Tibial artery (tissue), 4 donors: Measurements from ENCODE around the gene MARS1.

Experiments used
- DNase-seq, 2 donors: peaks; one replicate each; pipeline ENCODE4 v3.0.0-alpha.2; 2019
- H3K27ac ChIP-seq, 2 donors: fragments of 200-600 bp; sonication (generic) in 1 of 2; 1 replicate in 1 of 2; 2 replicates in 1 of 2; pipeline ENCODE4 v1.5.1; 2018 to 2019; ENCODE audit warnings: mild to moderate bottlenecking in 1 of 2
- H3K27me3 ChIP-seq, 2 donors: fragments of 200-600 bp; sonication (generic) in 1 of 2; one replicate each; pipeline versions ENCODE4 v1.5.1 to v1.6.0; 2016 to 2019
- H3K36me3 ChIP-seq, 3 donors: fragments of 200-600 bp; sonication (generic) in 2 of 3; one replicate each; pipeline ENCODE4 v1.5.1; 2016 to 2019; ENCODE audit warnings: mild to moderate bottlenecking in 2 of 3
- H3K4me1 ChIP-seq, 4 donors: fragments of 200-600 bp; sonication (generic) in 2 of 4; 1 replicate in 3 of 4; 2 replicates in 1 of 4; pipeline ENCODE4 v1.5.1; 2016 to 2019
- H3K4me3 ChIP-seq, 2 donors: fragments of 200-600 bp; sonication (generic) in 1 of 2; 1 replicate in 1 of 2; 2 replicates in 1 of 2; pipeline ENCODE4 v1.5.1; 2018 to 2019; ENCODE audit warnings: mild to moderate bottlenecking in 2 of 2
- H3K9me3 ChIP-seq, 3 donors: fragments of 200-600 bp; sonication (generic) in 1 of 3; one replicate each; pipeline ENCODE4 v1.5.1; 2016 to 2019
- CTCF ChIP-seq, 2 experiments: fragments of 200-600 bp in 1 of 2; fragments of 450-650 bp in 1 of 2; IDR thresholded peaks; one replicate each; pipeline ENCODE4 v1.5.1; 2017 to 2019; ENCODE audit warnings: antibody characterized with exemption in 2 of 2, mild to moderate bottlenecking in 1 of 2, moderate library complexity in 1 of 2
- intact Hi-C: fragments of 100-400 bp; cut with DNase I; formaldehyde crosslinking; loops from one replicate; pipeline ENCODE4 v1.15.0; 2023; ENCODE audit warnings: low total_unique reads

The MARS1 gene

GRCh38 chr12:57522011-57522886 lies 34.4 kb downstream of the MARS1 start, which contains the start of gene MBD6:
Gene MBD6, plus strand, starts transcription at chr12:57522824. Its CDS starts 1,480 bp downstream, at chr12:57524304.
- Histone ChIP-seq H3K4me3 (peak within 1 kb of the TSS; percentile 62 to 87), H3K27me3 (no peaks in the 10 kb centered on the region), H3K4me1 (peaks cover 4 to 71% (median 64%) of the 10 kb centered on the region in 4 donors), H3K9me3 (no peaks in the 10 kb centered on the region), H3K27ac (peak within 1 kb of the TSS; percentile 95 to 100), H3K36me3 (peaks cover 26 to 43% (median 37%) of the 10 kb centered on the region in 3 donors)
- DNase-seq = peak; percentile 90 to 97
- TF ChIP-seq CTCF (IDR thresholded peaks at IDR 0.05) = no peak
- intact Hi-C loops = loop anchor here (10.0 kb wide), 1 partner anchor 93 kb away; the partner anchor contains the start of gene ARHGEF25

- H3K9me3 ChIP-seq = no peaks in the 10 kb centered on the region
- peak; percentile 67 to 85 for DNase-seq
- H3K27ac ChIP-seq = peak overlapping the region; percentile 95 to 100
- peaks cover 4 to 62% (median 56%) of the 10 kb centered on the region in 4 donors for H3K4me1 ChIP-seq
- TF ChIP-seq CTCF (IDR thresholded peaks at IDR 0.05) = no peak
- H3K4me3 ChIP-seq = peak overlapping the region; percentile 62 to 87
- no peaks in the 10 kb centered on the region for H3K27me3 ChIP-seq
- peaks cover 32 to 44% (median 41%) of the 10 kb centered on the region in 3 donors for H3K36me3 ChIP-seq
- intact Hi-C loops = loop anchor here (10.0 kb wide), 1 partner anchor 92 kb away; the partner anchor contains the start of gene ARHGEF25
Observed at GRCh38 chr12:57522887-57523705, 35.2 kb downstream of the MARS1 start.

DNA sequence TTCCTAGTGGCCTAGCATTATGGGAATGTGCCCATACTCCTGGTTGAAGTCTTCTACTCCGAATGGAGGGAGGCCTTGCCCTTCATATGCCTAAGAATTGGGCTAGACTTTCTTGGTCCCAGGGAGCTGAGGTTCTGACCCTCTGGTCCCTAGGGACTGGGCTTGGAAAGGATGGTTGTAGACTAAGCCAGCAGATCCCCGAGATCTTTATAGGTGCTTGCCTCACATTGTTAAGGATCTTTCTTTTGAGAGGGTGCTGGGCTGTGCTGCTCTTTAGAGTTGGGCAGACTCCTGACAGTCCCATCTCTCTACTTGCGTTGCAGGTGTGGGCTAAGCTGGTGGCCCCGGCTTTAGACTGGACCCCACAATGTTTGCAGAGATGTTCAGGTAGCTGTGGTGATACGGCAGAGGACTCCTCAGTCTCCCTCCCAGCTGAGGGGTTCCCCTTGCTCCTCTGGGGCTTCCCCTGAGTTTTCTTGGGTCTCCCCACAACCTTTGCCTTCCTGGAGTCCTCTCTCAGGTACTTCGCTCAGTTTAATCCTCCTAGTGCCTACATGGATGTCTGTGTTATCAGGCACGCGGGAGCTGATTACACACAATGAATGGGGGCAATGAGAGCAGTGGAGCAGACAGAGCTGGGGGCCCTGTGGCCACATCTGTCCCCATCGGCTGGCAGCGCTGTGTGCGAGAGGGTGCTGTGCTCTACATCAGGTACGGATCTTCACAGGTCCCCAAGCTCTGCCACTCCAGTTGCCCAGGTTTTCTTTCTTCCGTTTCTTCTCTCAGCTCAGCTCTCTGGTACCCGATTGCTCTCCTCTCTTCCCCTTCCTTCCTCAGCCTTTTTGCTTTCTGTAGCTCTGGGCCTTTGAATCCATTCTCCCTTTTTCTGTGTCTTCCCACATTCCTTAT lies 36.1 kb downstream of the MARS1 start:
- Histone ChIP-seq H3K4me3 (peak overlapping the region; percentile 62 to 87), H3K4me1 (peaks cover 0 to 53% (median 47%) of the 10 kb centered on the region in 4 donors), H3K9me3 (no peaks in the 10 kb centered on the region), H3K27ac (peak overlapping the region; percentile 95 to 100), H3K36me3 (peaks cover 41 to 52% (median 49%) of the 10 kb centered on the region in 3 donors), H3K27me3 (no peaks in the 10 kb centered on the region)
- no peak for TF ChIP-seq CTCF (IDR thresholded peaks at IDR 0.05)
- no peak for DNase-seq
- intact Hi-C loops = loop anchor here (10.0 kb wide), 1 partner anchor 91 kb away; the partner anchor contains the start of gene ARHGEF25

GRCh38 chr12:57524814-57525614 lies 37.1 kb downstream of the MARS1 start:
- no peak for DNase-seq
- Histone ChIP-seq H3K27ac (peak overlapping the region; percentile 95 to 100), H3K27me3 (no peaks in the 10 kb centered on the region), H3K4me3 (peak overlapping the region in 1 of 2 donors; percentile 87), H3K36me3 (peaks cover 50 to 63% (median 60%) of the 10 kb centered on the region in 3 donors), H3K4me1 (peaks cover 0 to 45% (median 41%) of the 10 kb centered on the region in 4 donors), H3K9me3 (no peaks in the 10 kb centered on the region)
- TF ChIP-seq CTCF (IDR thresholded peaks at IDR 0.05) = no peak
- intact Hi-C loops = loop anchor here (10.0 kb wide), 1 partner anchor 90 kb away; the partner anchor contains the start of gene ARHGEF25
